Smooth muscle cell of the brain vasculature (primary cell): ENCODE data around the gene PROSER2.

ENCODE experiments used
- DNase-seq: peaks from one replicate; pipeline ENCODE4 v3.0.0-alpha.2; 2012; ENCODE audit warnings: low read depth, low spot score

The PROSER2 gene

DNA sequence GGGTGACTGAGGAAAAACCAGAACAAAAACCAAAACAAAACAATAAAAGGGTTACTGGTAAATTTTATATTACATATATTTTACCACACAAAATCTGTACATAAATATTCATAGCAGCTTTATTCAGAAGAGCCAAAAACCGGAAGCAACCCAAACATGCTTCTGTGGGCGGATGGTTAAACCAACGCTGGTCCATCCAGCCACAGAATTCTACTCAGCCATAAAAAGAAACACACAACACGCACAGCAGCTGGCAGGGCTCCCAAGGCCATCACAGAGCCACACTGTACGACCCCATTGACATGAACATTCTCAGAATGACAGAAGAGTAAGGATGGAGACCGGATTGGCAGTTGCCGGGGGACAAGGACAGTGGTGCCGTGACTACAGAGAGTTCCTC is 83.6 kb downstream of the PROSER2 start:
- DNase-seq = no peak

DNA sequence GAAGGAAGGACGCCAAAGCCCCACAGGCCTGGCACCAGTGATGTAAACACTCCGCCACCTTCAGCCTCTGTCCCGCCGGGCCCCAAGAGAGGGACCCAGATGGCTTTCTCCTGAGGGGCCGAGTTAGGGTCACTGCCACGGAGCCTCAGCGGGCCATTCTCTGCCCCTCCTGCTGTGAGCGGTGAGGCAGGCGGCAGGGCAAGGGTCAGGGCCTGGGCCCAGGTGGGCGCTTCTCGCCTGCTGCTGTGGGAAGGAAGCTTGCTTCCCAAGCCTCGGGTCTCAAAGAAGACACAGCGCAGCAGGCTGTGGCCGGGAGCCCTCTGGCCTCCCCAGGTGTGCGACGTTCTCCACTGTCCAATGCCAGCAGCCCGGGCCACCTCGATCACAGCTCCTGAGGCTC is 84.8 kb downstream of the PROSER2 start:
- no peak for DNase-seq

DNA sequence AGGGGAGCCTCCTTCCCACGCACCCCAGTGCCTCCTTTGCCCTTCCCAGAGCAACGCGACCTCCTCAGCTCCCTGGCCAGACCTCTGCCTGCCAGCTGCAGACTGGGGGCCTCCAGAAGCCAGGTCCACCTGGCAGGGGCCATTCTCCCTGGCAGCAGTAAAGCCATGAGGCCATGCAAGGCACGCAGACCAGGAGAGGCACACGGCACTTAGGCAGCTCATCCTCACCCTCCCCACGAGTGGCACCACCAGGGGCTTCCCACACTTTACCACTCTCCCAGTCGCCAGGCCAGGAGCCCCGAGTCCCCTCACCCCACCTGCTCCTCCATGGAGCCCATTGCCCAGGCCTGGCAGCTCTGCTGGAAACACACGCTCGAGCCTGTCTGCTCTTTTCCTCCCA is 85.4 kb downstream of the PROSER2 start:
- DNase-seq = no peak

DNA sequence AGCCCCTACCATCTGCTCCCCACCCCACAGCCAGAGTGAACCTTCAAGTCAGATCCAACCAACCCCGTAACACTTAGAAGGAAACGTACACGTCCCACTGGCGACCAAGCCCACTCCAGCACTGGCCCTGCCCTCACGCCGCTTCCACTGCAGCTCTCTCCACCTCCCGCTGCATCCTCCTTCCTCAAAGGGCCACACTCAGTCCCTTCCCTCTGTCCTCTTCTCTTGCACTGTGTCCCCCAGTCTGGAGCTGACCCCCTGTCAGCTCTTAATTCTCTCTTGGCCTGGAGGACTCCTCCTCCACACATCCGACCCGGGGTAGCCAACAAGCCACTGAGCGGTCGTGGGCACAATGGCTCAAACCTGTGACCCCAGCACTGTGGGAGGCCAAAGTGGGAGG is 85.8 kb downstream of the PROSER2 start:
- no peak for DNase-seq

DNA sequence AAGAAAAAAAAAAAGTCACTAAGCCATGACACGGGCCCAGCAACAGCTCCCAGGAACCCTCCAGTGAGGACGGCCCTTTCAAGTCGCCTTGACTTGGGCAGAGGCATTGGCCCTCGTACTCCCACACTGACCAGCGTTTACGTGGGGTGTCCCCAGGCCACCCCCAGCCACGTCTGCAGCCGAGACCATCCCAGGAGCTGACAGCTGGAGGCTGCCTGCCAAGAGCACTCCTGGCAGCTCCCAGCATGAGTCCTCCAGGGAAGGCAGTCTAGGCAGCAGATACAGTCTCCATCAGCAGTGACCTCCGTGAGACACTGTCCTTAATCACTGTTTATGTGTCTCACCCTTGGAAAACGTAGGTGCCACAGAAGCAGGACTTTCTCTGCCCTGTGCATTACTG is 86.5 kb downstream of the PROSER2 start:
- DNase-seq = no peak

DNA sequence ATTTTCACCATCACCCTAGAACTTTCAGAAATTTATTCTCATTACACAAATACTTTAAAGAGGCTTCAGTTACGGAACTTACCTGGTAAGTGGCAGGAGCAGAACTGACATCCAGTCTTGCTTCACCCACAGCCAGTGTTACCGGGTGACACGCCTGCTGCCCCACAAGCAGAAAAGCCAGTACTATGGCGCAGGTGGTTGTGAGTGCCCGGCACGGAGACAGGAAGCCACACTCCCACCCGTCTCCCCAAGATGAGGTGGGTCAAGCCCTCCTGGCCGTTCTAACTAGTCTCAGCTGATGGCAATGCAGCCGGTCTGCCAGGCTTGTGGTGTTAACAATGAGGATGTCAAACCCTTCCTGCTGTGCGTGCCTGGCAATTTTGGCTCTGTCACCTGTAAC is 86.9 kb downstream of the PROSER2 start:
- no peak for DNase-seq

DNA sequence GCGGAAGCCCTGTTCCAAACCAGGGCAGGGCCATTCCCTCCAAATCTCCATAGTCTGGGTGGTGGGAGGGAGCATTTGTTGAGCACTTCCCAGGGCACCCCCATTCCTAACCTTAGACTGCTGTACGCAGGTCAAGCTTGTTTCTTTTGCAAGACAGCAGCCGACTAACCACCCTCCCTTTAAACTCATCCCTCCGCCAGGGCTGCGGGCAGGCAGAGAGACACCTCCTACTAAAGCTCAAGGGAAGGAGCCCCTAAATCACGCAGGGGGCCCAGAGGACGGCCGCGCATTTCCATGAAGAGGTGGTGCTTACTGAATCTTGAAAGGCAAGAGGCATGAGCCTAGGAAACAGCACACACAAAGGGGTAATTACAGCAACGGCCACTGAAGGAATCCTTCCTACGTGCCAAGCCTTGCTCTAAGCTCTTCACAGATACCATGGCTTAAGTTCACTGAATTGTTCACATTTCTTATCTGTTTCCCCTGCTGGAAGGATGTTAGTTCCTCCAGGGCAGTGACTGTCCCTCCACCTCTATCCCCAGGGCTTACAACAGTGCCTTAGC is 90.0 kb downstream of the PROSER2 start:
- no peak for DNase-seq

DNA sequence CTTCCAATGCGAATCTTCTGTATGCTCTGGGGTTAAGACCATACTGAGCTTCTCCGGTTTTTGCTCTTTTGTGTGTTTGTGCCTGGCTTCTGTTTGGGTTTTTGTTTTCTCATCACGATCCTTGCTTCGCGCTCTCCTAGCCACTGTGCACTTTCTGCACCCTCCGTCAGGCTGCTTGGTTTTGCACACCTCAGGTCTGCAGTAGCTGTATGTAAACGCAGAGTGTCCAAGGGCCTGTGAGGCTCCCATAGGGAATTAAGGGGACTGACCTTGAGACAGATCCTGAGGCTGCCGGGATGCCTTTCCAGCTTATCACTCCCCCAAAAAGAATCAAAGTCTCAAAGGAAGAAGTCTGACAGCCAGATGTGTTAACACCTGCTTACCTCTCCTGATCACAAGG is 95.2 kb downstream of the PROSER2 start:
- DNase-seq = no peak

DNA sequence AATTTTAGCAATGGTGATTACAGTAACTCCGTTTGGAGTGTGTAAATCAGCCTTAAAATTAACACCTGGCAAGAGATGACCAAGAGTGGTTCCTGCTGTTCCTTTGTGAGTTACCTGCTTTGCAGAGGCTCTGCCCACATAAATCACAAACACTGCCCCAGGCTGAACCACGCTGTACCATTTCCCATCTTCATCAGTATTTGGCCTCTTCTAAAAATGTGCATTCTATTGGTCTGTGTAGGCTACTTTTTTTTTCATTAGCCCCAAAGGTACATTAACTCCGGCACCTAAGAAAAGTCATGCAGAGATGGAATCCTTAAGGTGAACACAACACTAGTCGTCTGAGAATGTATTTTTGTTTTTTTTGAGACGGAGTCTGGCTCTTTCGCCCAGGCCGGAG is 96.1 kb downstream of the PROSER2 start:
- no peak for DNase-seq
